RWPE2 (cell line): ENCODE results near the gene ATG4B.

Experiments used
- ATAC-seq: fragments of 200-7000 bp; cut with Tn5 transposase; 3 replicates; pipeline ENCODE4 v1.9.1; 2021; ENCODE audit warnings: low read depth
- DNase-seq: peaks from one replicate; pipeline ENCODE4 v3.0.0-alpha.2; 2020; ENCODE audit warnings: low spot score
- H3K27ac ChIP-seq: fragments of 450-650 bp; 2 replicates; pipeline ENCODE4 v1.5.1; 2017; ENCODE audit warnings: mild to moderate bottlenecking; ENCODE audit not compliant: poor library complexity, severe bottlenecking
- H3K27me3 ChIP-seq: fragments of 250-450 bp; sonication (Bioruptor Pico); 2 replicates; pipeline ENCODE4 v1.5.1; 2021; ENCODE audit warnings: mild to moderate bottlenecking, moderate library complexity; ENCODE audit not compliant: insufficient read depth, poor library complexity, severe bottlenecking
- H3K36me3 ChIP-seq: fragments of 250-450 bp; sonication (Bioruptor Pico); 2 replicates; pipeline ENCODE4 v1.5.1; 2020; ENCODE audit warnings: low read depth, mild to moderate bottlenecking, moderate library complexity
- H3K4me1 ChIP-seq: fragments of 250-450 bp; sonication (Bioruptor Pico); 2 replicates; pipeline ENCODE4 v1.5.1; 2021; ENCODE audit warnings: mild to moderate bottlenecking, moderate library complexity; ENCODE audit not compliant: insufficient read depth, poor library complexity, severe bottlenecking
- H3K4me3 ChIP-seq: fragments of 250-450 bp; sonication (Bioruptor Pico); 2 replicates; pipeline ENCODE4 v1.5.1; 2021; ENCODE audit warnings: mild to moderate bottlenecking, moderate library complexity; ENCODE audit not compliant: severe bottlenecking
- H3K9me3 ChIP-seq: fragments of 250-450 bp; sonication (Bioruptor Pico); 2 replicates; pipeline ENCODE4 v1.5.1; 2021; ENCODE audit warnings: mild to moderate bottlenecking, moderate library complexity; ENCODE audit not compliant: severe bottlenecking
- CTCF ChIP-seq: fragments of 450-650 bp; IDR thresholded peaks from one replicate; pipeline ENCODE4 v1.5.1; 2017; ENCODE audit warnings: mild to moderate bottlenecking, moderate library complexity; ENCODE audit not compliant: poor library complexity, severe bottlenecking

ATG4B gene

GRCh38 chr2:241665731-241666440 lies 28.4 kb downstream of the ATG4B start:
- ATAC-seq (no peak), DNase-seq (peak; percentile 59)
- Histone ChIP-seq H3K4me1 (peaks cover 10% of the 10 kb centered on the region), H3K27ac (no peak overlapping the region), H3K27me3 (no peaks in the 10 kb centered on the region), H3K4me3 (no peak overlapping the region), H3K9me3 (no peaks in the 10 kb centered on the region), H3K36me3 (peaks cover 20% of the 10 kb centered on the region)
- TF ChIP-seq CTCF, result peak; percentile 28

GRCh38 chr2:241666627-241667400 lies 29.3 kb downstream of the ATG4B start:
- H3K4me1 ChIP-seq, result peaks cover 10% of the 10 kb centered on the region
- H3K36me3 ChIP-seq, result peaks cover 20% of the 10 kb centered on the region
- no peak overlapping the region for H3K4me3 ChIP-seq
- no peaks in the 10 kb centered on the region for H3K9me3 ChIP-seq
- TF ChIP-seq CTCF, result no peak
- no peak overlapping the region for H3K27ac ChIP-seq
- DNase-seq (no peak), ATAC-seq (no peak)
- no peaks in the 10 kb centered on the region for H3K27me3 ChIP-seq

GRCh38 chr2:241668354-241668753 lies 30.9 kb downstream of the ATG4B start:
- Histone ChIP-seq H3K27me3 (no peaks in the 10 kb centered on the region), H3K4me1 (peaks cover 10% of the 10 kb centered on the region), H3K36me3 (peaks cover 25% of the 10 kb centered on the region), H3K4me3 (no peak overlapping the region), H3K9me3 (no peaks in the 10 kb centered on the region), H3K27ac (no peak overlapping the region)
- DNase-seq, result no peak
- no peak for TF ChIP-seq CTCF
- no peak for ATAC-seq

- Histone ChIP-seq H3K4me3 (no peak overlapping the region), H3K9me3 (no peaks in the 10 kb centered on the region), H3K36me3 (peaks cover 25% of the 10 kb centered on the region), H3K27ac (no peak overlapping the region), H3K27me3 (no peaks in the 10 kb centered on the region), H3K4me1 (peaks cover 10% of the 10 kb centered on the region)
- no peak for DNase-seq
- TF ChIP-seq CTCF, result no peak
- no peak for ATAC-seq
Observed at GRCh38 chr2:241668839-241669238, 31.3 kb downstream of the ATG4B start.
